Smooth muscle cell (in vitro differentiated cells): Measurements from ENCODE around the gene NATD1. TPM values are rescaled to one million over a fixed set of nuclear protein-coding genes. Genes with fewer than 3 reads are reported as not detected.

ENCODE experiments used
- DNase-seq: peaks from one replicate; lab custom pipeline; 2025; ENCODE audit not compliant: unreplicated experiment; lab: John Stamatoyannopoulos, UW
- H2AFZ ChIP-seq: fragments of 200-600 bp; sonication (generic); 2 replicates; pipeline ENCODE4 v1.6.0; 2016; ENCODE audit warnings: antibody characterized with exemption, low read depth, mild to moderate bottlenecking
- H3F3A ChIP-seq: fragments of 200-600 bp; sonication (generic); 2 replicates; pipeline ENCODE4 v1.6.0; 2017; ENCODE audit warnings: antibody characterized with exemption, low read depth
- H3K27ac ChIP-seq: fragments of 200-600 bp; sonication (generic); 2 replicates; pipeline ENCODE4 v1.5.1; 2016; ENCODE audit warnings: low read depth, mild to moderate bottlenecking
- H3K27me3 ChIP-seq: fragments of 200-600 bp; sonication (generic); 2 replicates; pipeline ENCODE4 v1.6.1; 2016; ENCODE audit warnings: low read depth, mild to moderate bottlenecking
- H3K36me3 ChIP-seq: fragments of 200-600 bp; sonication (generic); 2 replicates; pipeline ENCODE4 v1.5.1; 2016; ENCODE audit warnings: low read depth
- H3K4me1 ChIP-seq: fragments of 200-600 bp; sonication (generic); 2 replicates; pipeline ENCODE4 v1.5.1; 2016; ENCODE audit warnings: low read depth
- H3K4me2 ChIP-seq: fragments of 200-600 bp; sonication (generic); 2 replicates; pipeline ENCODE4 v1.6.0; 2016; ENCODE audit warnings: mild to moderate bottlenecking
- H3K4me3 ChIP-seq: fragments of 200-600 bp; sonication (generic); 2 replicates; pipeline ENCODE4 v1.5.1; 2016; ENCODE audit warnings: mild to moderate bottlenecking
- H3K79me2 ChIP-seq: fragments of 200-600 bp; sonication (generic); 2 replicates; pipeline ENCODE4 v1.6.0; 2016; ENCODE audit warnings: low read depth, mild to moderate bottlenecking
- H3K9ac ChIP-seq: fragments of 200-600 bp; sonication (generic); 2 replicates; pipeline ENCODE4 v1.6.0; 2016; ENCODE audit warnings: low read depth
- H3K9me3 ChIP-seq: fragments of 200-600 bp; sonication (generic); replicated peaks from 2 replicates; pipeline ENCODE4 v1.5.1; 2016; ENCODE audit warnings: low read depth
- H4K20me1 ChIP-seq: fragments of 200-600 bp; sonication (generic); 2 replicates; pipeline ENCODE4 v1.6.0; 2016; ENCODE audit warnings: low read depth
- WGBS: methylation state at CpG from one replicate; pipeline ENCODE4 v1.1.7; 2016; ENCODE audit warnings: low lambda C conversion rate; 5-methylcytosine and 5-hydroxymethylcytosine counted together
- polyA plus RNA-seq: library from polyadenylated mRNA; unstranded; fragments of >200 nt; fragmentation: Nextera tagmentation; extraction: Ambion mirVana; gene quantifications from 2 replicates; pipeline ENCODE4 v1.2.1, GENCODE V29; 2016
- total RNA-seq: library from RNA; depleted of rRNA; stranded (reverse); fragments of >200 nt; gene quantifications from 2 replicates; pipeline ENCODE4 v1.2.3, GENCODE V29; 2014
- TF ChIP-seq, protein P1 (sequence below): fragments of 200-600 bp; sonication (generic); IDR thresholded peaks from 2 replicates; pipeline ENCODE4 v1.5.1; 2017; ENCODE audit warnings: borderline replicate concordance, mild to moderate bottlenecking, antibody characterized with exemption; ENCODE audit not compliant: insufficient read depth, poor library complexity, severe bottlenecking

Gene NATD1
- total and polyA plus RNA-seq, 2 experiments from 2014 or later: 2.2 to 2.7 TPM

DNA sequence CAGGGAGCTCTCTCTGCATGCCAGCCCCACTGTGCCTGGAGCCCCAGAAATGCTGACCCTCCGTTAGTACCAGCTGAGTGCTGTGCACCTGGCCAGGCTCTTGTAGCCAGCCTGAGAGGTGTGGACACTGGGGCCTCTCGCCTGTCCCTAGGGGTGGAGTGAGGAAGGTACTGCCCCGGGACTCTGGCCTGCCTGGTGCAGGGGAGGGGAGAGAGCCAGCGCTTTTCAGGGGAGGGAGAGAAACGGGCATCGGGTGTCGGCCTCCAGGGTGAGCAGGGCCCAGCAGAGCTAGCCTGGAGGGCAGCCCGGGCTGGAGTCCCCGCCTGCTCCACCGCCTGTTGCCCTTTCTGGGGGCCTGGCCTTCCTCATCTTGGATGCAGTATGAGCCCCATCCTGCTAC, 44.4 kb upstream of the NATD1 start:
- Histone ChIP-seq H3F3A (no peaks in the 10 kb centered on the region), H3K9ac (no peak overlapping the region), H4K20me1 (peaks cover 80% of the 10 kb centered on the region), H3K27me3 (no peaks in the 10 kb centered on the region), H3K4me1 (no peaks in the 10 kb centered on the region), H3K27ac (no peak overlapping the region), H3K79me2 (peaks cover 27% of the 10 kb centered on the region), H3K4me2 (no peak overlapping the region), H3K4me3 (no peak overlapping the region), H2AFZ (no peak overlapping the region), H3K9me3 (no peaks in the 10 kb centered on the region), H3K36me3 (peaks cover 10% of the 10 kb centered on the region)
- WGBS: 70% methylated on average over 10 of the region's 10 CpGs
- DNase-seq: no peak
- TF ChIP-seq, protein P1, sequence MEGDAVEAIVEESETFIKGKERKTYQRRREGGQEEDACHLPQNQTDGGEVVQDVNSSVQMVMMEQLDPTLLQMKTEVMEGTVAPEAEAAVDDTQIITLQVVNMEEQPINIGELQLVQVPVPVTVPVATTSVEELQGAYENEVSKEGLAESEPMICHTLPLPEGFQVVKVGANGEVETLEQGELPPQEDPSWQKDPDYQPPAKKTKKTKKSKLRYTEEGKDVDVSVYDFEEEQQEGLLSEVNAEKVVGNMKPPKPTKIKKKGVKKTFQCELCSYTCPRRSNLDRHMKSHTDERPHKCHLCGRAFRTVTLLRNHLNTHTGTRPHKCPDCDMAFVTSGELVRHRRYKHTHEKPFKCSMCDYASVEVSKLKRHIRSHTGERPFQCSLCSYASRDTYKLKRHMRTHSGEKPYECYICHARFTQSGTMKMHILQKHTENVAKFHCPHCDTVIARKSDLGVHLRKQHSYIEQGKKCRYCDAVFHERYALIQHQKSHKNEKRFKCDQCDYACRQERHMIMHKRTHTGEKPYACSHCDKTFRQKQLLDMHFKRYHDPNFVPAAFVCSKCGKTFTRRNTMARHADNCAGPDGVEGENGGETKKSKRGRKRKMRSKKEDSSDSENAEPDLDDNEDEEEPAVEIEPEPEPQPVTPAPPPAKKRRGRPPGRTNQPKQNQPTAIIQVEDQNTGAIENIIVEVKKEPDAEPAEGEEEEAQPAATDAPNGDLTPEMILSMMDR: no peak

DNA sequence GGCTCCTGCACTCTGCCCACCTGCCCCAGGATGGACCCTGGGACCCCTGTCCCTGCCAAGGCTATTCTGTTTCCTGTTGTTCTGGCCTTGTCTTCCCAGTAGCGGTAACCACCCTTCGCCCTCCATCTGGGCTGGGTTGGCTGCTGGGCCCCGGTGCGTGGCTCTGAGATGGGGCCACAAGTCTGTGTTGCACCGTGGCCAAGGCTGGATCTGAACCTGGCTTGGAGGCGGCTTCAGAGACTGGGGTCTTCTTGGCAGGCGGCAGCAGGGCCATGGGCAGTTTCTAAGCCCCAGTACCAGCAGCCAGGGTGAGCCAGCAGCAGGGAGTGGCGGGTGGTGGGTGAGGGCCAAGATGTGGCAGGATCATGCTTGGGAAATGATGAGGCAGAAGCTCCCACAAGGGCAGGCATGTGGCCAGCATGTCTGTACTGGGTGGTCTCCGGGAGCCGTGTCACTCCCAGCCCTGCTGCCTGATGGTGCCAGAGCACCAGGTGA, 43.9 kb upstream of the NATD1 start:
- no peak overlapping the region for H2AFZ ChIP-seq
- H4K20me1 ChIP-seq: peaks cover 84% of the 10 kb centered on the region
- no peak for DNase-seq
- no peaks in the 10 kb centered on the region for H3K9me3 ChIP-seq
- H3K27ac ChIP-seq: no peak overlapping the region
- WGBS: 80% methylated on average over 10 of the region's 10 CpGs
- H3F3A ChIP-seq: no peaks in the 10 kb centered on the region
- H3K27me3 ChIP-seq: no peaks in the 10 kb centered on the region
- H3K36me3 ChIP-seq: peaks cover 7% of the 10 kb centered on the region
- no peaks in the 10 kb centered on the region for H3K4me1 ChIP-seq
- TF ChIP-seq, protein P1: no peak
- H3K4me3 ChIP-seq: no peak overlapping the region
- H3K79me2 ChIP-seq: peaks cover 30% of the 10 kb centered on the region
- H3K9ac ChIP-seq: no peak overlapping the region
- H3K4me2 ChIP-seq: no peak overlapping the region

DNA sequence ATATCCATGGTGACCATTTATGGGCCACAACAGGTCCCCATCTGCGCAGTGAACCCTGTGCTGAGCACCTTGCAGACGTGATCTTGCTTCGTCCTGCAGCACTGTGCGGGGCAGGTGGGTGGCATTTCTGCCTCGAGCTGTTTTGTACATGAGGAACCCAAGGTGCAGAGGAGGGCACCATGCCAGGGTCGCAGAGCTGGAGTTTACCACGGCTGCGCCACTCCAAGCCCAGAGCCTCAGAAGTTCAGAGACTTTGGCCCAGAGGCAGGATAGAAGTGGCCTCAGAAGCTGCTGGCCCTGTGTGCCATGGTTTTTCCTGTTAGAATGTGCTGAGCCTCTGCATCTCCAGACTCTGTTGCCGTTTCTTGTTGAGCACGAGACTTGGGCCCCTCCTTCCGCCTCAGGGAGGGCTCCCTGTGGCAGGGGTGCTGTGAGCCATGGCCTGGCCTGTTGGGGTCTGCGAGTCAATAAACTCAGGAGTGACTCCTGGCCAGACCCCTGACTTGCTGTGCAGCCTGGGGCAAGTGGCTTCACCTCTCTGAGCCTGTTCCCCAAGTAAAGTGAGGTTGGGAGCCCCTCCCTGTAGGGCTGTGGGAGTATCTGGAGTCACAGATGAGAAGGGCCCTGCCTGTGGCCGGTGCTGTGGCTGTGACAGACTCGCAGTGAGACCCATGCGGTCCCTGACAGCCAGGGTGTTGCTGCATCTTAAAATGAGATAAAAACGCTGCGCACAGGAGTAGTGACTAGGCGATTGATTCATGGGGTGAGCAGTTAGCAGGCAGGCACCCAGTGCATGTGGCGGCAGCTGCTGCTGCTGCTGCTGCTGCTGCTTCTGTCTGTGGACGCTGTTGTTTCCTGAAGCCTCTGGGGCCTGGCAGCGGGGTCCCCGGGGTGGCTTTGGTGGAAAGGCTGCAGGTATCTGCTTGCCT, 43.2 kb upstream of the NATD1 start:
- Histone ChIP-seq H3K9me3 (no peaks in the 10 kb centered on the region), H3K79me2 (peaks cover 37% of the 10 kb centered on the region), H3K36me3 (peaks cover 7% of the 10 kb centered on the region), H4K20me1 (peaks cover 91% of the 10 kb centered on the region), H3K4me3 (no peak overlapping the region), H3K9ac (no peak overlapping the region), H3K4me1 (no peaks in the 10 kb centered on the region), H3F3A (no peaks in the 10 kb centered on the region), H3K27me3 (no peaks in the 10 kb centered on the region), H3K4me2 (no peak overlapping the region), H2AFZ (no peak overlapping the region), H3K27ac (no peak overlapping the region)
- TF ChIP-seq, protein P1: no peak
- no peak for DNase-seq
- 78% methylated on average over 22 of the region's 22 CpGs for WGBS
